Panc1 (cell line): ENCODE results near the gene PLCL1. TPM values are rescaled to one million over a fixed set of nuclear protein-coding genes. Genes with fewer than 3 reads are reported as not detected.

Experiments
- ATAC-seq: fragments of 200-7000 bp; cut with Tn5 transposase; 2 replicates; pipeline ENCODE4 v1.9.1; 2020; ENCODE audit warnings: mild to moderate bottlenecking, moderate library complexity
- BruUV-seq: library from RNA; stranded (reverse); fragments of 400-500 nt; replicated peaks from 2 replicates; lab custom pipeline; 2021; lab: Mats Ljungman, UMichigan
- CTCF ChIA-PET: fragments of 300-600 bp; sonication (Branson Sonifier 250); formaldehyde crosslinking; loops from one replicate; lab custom pipeline; 2022; ENCODE audit warnings: antibody characterized with exemption; lab: Charles Lee
- POLR2A ChIA-PET: fragments of 300-600 bp; sonication (Branson Sonifier 250); formaldehyde crosslinking; loops from one replicate; lab custom pipeline; 2022; ENCODE audit warnings: antibody characterized with exemption; lab: Charles Lee
- DNase-seq: peaks from one replicate; pipeline ENCODE4 v3.0.0-alpha.2; 2010; ENCODE audit warnings: low read depth, low spot score
- H3K27ac ChIP-seq: 2 replicates; pipeline ENCODE4 v1.5.1; 2011; ENCODE audit warnings: mild to moderate bottlenecking, low read length, inconsistent platforms
- H3K27me3 ChIP-seq: fragments of 200-500 bp; sonication (Bioruptor generic); 2 replicates; pipeline ENCODE4 v1.6.0; 2014; ENCODE audit warnings: low read length, inconsistent platforms; ENCODE audit not compliant: control insufficient read depth, insufficient read depth
- H3K36me3 ChIP-seq: fragments of 200-500 bp; sonication (Bioruptor generic); 2 replicates; pipeline ENCODE4 v1.5.1; 2014; ENCODE audit warnings: inconsistent platforms, mild to moderate bottlenecking, low read length, moderate library complexity; ENCODE audit not compliant: control insufficient read depth, insufficient read depth
- H3K4me1 ChIP-seq: 2 replicates; pipeline ENCODE4 v1.5.1; 2011; ENCODE audit warnings: inconsistent platforms, mild to moderate bottlenecking, low read length, moderate library complexity; ENCODE audit not compliant: control insufficient read depth, insufficient read depth
- H3K4me3 ChIP-seq, 2 experiments: 2 replicates each; pipeline ENCODE4 v1.5.1; 2011 to 2012; ENCODE audit warnings: low read depth in 2 of 2, low read length in 2 of 2, mild to moderate bottlenecking in 2 of 2, inconsistent platforms in 1 of 2, moderate library complexity in 1 of 2
- H3K9me3 ChIP-seq: fragments of 200-500 bp; sonication (Bioruptor generic); 2 replicates; pipeline ENCODE4 v1.5.1; 2014; ENCODE audit warnings: low read depth, mild to moderate bottlenecking, inconsistent platforms, low read length, moderate library complexity; ENCODE audit not compliant: control insufficient read depth, insufficient read depth
- POLR2AphosphoS5 ChIP-seq: IDR thresholded peaks from 2 replicates; pipeline ENCODE4 v1.6.1; 2012; ENCODE audit warnings: mild to moderate bottlenecking, low read depth, low read length, moderate library complexity
- SIN3A ChIP-seq: IDR thresholded peaks from 2 replicates; pipeline ENCODE4 v1.6.1; 2012; ENCODE audit warnings: low read depth, mild to moderate bottlenecking, low read length, moderate library complexity, borderline replicate concordance; ENCODE audit not compliant: insufficient read depth
- TCF7L2 ChIP-seq: IDR thresholded peaks from 2 replicates; pipeline ENCODE4 v1.6.1; 2011; ENCODE audit warnings: mild to moderate bottlenecking, low read depth, low read length, inconsistent platforms
- in situ Hi-C: cut with HindIII; loops from 2 replicates; pipeline ENCODE4 v1.10.0; 2016; ENCODE audit warnings: low sequenced_read_pairs, low pct_unique_long_range_greater_than_20kb
- intact Hi-C: fragments of 100-400 bp; cut with micrococcal nuclease; formaldehyde crosslinking; loops from one replicate; pipeline ENCODE4 v1.10.0; 2022; ENCODE audit not compliant: unreplicated experiment
- total RNA-seq: library from RNA; stranded (reverse); gene quantifications from one replicate; pipeline ENCODE4 v1.2.1, GENCODE V29; 2021; ENCODE audit not compliant: unreplicated experiment
- TF ChIP-seq, protein P1 (sequence below): fragments of 450-650 bp; IDR thresholded peaks from 2 replicates; pipeline ENCODE4 v1.5.1; 2017; ENCODE audit warnings: mild to moderate bottlenecking
- TF ChIP-seq, protein P2 (sequence below), 2 experiments: IDR thresholded peaks; 2 replicates each; pipeline ENCODE4 v1.6.1; 2011 to 2012; ENCODE audit warnings: low read depth in 2 of 2, control low read depth in 1 of 2, low read length in 1 of 2, mild to moderate bottlenecking in 1 of 2, moderate library complexity in 1 of 2; ENCODE audit not compliant: insufficient read depth in 1 of 2

Gene PLCL1
- total RNA-seq, 1 experiment from 2014 or later: not detected

DNA sequence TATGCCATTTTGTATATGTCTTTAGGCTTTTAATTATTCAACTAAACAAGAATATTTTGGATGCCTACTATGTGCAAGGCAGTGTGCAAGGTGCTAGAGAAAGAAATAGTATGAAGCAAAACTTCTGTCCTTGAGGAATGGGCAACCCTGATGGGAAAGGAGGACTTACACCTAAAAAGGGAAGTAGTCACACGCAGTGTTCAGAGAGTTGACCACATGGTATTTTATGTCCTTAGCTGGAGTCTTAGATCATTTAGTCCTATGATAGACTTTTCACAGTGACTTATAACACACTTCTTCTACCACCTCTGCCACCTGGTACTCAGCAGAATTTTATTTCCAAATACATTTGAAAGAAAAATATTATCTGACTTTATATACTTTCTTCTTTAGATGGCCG is 291.6 kb downstream of the PLCL1 start:
- ATAC-seq: no peak
- no TSS peak for BruUV-seq
- H3K4me3 ChIP-seq: no peak overlapping the region
- no peaks in the 10 kb centered on the region for H3K4me1 ChIP-seq
- no peak for TF ChIP-seq POLR2AphosphoS5
- TF ChIP-seq, protein P1, sequence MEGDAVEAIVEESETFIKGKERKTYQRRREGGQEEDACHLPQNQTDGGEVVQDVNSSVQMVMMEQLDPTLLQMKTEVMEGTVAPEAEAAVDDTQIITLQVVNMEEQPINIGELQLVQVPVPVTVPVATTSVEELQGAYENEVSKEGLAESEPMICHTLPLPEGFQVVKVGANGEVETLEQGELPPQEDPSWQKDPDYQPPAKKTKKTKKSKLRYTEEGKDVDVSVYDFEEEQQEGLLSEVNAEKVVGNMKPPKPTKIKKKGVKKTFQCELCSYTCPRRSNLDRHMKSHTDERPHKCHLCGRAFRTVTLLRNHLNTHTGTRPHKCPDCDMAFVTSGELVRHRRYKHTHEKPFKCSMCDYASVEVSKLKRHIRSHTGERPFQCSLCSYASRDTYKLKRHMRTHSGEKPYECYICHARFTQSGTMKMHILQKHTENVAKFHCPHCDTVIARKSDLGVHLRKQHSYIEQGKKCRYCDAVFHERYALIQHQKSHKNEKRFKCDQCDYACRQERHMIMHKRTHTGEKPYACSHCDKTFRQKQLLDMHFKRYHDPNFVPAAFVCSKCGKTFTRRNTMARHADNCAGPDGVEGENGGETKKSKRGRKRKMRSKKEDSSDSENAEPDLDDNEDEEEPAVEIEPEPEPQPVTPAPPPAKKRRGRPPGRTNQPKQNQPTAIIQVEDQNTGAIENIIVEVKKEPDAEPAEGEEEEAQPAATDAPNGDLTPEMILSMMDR: no peak
- TF ChIP-seq, protein P2, sequence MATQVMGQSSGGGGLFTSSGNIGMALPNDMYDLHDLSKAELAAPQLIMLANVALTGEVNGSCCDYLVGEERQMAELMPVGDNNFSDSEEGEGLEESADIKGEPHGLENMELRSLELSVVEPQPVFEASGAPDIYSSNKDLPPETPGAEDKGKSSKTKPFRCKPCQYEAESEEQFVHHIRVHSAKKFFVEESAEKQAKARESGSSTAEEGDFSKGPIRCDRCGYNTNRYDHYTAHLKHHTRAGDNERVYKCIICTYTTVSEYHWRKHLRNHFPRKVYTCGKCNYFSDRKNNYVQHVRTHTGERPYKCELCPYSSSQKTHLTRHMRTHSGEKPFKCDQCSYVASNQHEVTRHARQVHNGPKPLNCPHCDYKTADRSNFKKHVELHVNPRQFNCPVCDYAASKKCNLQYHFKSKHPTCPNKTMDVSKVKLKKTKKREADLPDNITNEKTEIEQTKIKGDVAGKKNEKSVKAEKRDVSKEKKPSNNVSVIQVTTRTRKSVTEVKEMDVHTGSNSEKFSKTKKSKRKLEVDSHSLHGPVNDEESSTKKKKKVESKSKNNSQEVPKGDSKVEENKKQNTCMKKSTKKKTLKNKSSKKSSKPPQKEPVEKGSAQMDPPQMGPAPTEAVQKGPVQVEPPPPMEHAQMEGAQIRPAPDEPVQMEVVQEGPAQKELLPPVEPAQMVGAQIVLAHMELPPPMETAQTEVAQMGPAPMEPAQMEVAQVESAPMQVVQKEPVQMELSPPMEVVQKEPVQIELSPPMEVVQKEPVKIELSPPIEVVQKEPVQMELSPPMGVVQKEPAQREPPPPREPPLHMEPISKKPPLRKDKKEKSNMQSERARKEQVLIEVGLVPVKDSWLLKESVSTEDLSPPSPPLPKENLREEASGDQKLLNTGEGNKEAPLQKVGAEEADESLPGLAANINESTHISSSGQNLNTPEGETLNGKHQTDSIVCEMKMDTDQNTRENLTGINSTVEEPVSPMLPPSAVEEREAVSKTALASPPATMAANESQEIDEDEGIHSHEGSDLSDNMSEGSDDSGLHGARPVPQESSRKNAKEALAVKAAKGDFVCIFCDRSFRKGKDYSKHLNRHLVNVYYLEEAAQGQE (IDR thresholded peaks at IDR 0.05; ENCODE audit: insufficient read depth in 1 of 2, low read depth in 2 of 2, low read length in 1 of 2): no peak
- no peak for TF ChIP-seq SIN3A
- no peak for TF ChIP-seq TCF7L2
- H3K9me3 ChIP-seq: no peaks in the 10 kb centered on the region
- no peak overlapping the region for H3K27ac ChIP-seq
- in situ Hi-C loops (no loop called here), intact Hi-C loops (no loop called here)
- H3K36me3 ChIP-seq: no peaks in the 10 kb centered on the region
- no peak for DNase-seq
- peaks cover 7% of the 10 kb centered on the region; the same call in 1 of the 2 replicates for H3K27me3 ChIP-seq
- POLR2A ChIA-PET: no interaction called here
- CTCF ChIA-PET: no interaction called here

DNA sequence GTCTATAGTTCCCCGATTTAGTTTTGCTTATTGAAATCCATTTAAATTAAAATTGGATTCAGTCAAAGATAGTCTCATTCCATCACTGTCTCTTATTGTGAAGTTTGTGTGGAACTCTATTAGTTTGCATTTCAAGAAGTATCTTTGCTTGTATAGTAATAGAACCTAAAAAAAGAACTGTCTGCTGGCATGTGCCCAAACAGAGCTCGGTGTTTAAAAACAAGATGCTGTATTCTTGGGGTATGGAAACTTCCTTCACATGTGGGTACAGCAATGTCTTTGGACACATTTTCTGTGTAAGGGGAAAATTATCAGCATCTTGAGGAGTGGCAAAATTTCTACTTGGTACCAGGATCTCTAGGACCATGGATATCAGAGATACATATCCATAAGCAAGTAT is 292.6 kb downstream of the PLCL1 start:
- ChIA-PET POLR2A (no interaction called here), CTCF (interaction anchor here (0.7 kb wide), 1 partner anchor 15 kb away, joined by 3 read pairs; no protein-coding TSS in a partner anchor)
- H3K27ac ChIP-seq: no peak overlapping the region
- DNase-seq (no peak), ATAC-seq (no peak)
- intact Hi-C loops: no loop called here
- H3K4me1 ChIP-seq: no peaks in the 10 kb centered on the region
- in situ Hi-C loops: no loop called here
- BruUV-seq: no TSS peak
- H3K27me3 ChIP-seq: peaks cover 7% of the 10 kb centered on the region; the same call in 1 of the 2 replicates
- no peak for TF ChIP-seq SIN3A
- TF ChIP-seq, protein P1: no peak
- H3K4me3 ChIP-seq: no peak overlapping the region
- H3K9me3 ChIP-seq: no peaks in the 10 kb centered on the region
- H3K36me3 ChIP-seq: no peaks in the 10 kb centered on the region
